Muscle layer of duodenum (tissue), 2 donors: ENCODE data around the gene SERPINH1.
"Not testable (repeated sequence)": the region's sequence is repeated elsewhere in the genome, so short reads cannot be mapped to it uniquely, and the experiment has no call there.

Source experiments
- H3K27ac ChIP-seq: one replicate; pipeline ENCODE4 v1.7.0; 2013; ENCODE audit warnings: mild to moderate bottlenecking, low read length
- H3K27me3 ChIP-seq: one replicate; pipeline ENCODE4 v1.7.0; 2013; ENCODE audit warnings: low read depth, mild to moderate bottlenecking, control low read depth, low read length
- H3K36me3 ChIP-seq, 2 donors: one replicate each; pipeline ENCODE4 v1.7.0; 2013; ENCODE audit warnings: low read length in 2 of 2, control low read depth in 1 of 2, mild to moderate bottlenecking in 1 of 2; ENCODE audit not compliant: insufficient read depth in 2 of 2, control insufficient read depth in 1 of 2
- H3K4me1 ChIP-seq, 2 donors: one replicate each; pipeline ENCODE4 v1.7.0; 2013; ENCODE audit warnings: low read length in 2 of 2, mild to moderate bottlenecking in 2 of 2, control low read depth in 1 of 2, moderate library complexity in 1 of 2; ENCODE audit not compliant: insufficient read depth in 2 of 2, control insufficient read depth in 1 of 2
- H3K4me3 ChIP-seq, 2 donors: one replicate each; pipeline ENCODE4 v1.7.0; 2013; ENCODE audit warnings: low read length in 2 of 2, low read depth in 1 of 2, mild to moderate bottlenecking in 1 of 2
- H3K9me3 ChIP-seq, 2 donors: one replicate each; pipeline ENCODE4 v1.7.0; 2013; ENCODE audit warnings: low read length in 2 of 2, control low read depth in 1 of 2, mild to moderate bottlenecking in 1 of 2; ENCODE audit not compliant: control insufficient read depth in 1 of 2
- donor health status: healthy.

The SERPINH1 gene

DNA sequence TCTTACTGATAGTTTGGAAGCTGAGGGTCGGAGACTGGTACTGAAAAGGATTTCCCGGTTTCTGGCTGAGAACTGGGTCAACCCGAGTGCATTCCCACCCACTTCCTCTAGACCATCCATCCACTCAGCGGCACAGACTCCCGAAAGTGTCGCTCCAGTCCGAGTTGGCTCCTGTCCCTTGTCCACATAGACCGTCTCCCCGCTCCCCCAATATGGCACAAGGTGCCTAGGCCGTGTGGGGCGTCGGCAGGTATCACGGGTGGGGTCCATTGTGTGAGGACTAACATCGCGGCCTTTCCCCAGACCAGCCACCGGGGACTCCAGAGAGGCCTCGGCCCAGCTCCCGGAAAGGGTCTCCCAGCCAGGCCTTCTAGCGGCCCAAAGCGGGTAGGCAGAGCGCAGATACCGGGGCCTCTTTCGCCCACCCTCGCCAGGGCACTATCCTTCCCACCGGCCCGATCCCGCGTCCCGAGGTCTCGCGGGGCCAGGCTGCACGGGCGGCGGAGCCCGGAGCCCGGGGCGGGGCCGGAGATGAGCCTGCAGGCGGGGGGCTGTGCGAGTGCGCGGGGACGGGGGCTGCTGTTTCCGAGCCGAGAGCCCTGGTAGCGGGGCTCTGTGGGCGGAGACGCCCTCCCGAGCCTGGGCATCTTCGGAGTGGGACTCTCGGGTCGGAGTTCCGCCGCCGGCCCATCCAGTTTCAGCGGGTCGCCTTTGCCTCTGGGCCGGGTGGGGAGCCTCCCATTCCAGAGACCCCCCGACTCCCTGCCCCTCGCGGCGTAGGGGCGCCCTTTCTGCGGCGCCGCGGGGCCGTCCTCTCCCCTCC lies 21.1 kb downstream of the SERPINH1 start:
- peak overlapping the region; percentile 73 for H3K27ac ChIP-seq
- peaks cover 3 to 8% of the 10 kb centered on the region in 2 donors for H3K4me1 ChIP-seq
- no peaks in the 10 kb centered on the region for H3K36me3 ChIP-seq
- no peaks in the 10 kb centered on the region for H3K9me3 ChIP-seq
- H3K4me3 ChIP-seq = peak overlapping the region; percentile 70 to 73
- H3K27me3 ChIP-seq = no peaks in the 10 kb centered on the region

DNA sequence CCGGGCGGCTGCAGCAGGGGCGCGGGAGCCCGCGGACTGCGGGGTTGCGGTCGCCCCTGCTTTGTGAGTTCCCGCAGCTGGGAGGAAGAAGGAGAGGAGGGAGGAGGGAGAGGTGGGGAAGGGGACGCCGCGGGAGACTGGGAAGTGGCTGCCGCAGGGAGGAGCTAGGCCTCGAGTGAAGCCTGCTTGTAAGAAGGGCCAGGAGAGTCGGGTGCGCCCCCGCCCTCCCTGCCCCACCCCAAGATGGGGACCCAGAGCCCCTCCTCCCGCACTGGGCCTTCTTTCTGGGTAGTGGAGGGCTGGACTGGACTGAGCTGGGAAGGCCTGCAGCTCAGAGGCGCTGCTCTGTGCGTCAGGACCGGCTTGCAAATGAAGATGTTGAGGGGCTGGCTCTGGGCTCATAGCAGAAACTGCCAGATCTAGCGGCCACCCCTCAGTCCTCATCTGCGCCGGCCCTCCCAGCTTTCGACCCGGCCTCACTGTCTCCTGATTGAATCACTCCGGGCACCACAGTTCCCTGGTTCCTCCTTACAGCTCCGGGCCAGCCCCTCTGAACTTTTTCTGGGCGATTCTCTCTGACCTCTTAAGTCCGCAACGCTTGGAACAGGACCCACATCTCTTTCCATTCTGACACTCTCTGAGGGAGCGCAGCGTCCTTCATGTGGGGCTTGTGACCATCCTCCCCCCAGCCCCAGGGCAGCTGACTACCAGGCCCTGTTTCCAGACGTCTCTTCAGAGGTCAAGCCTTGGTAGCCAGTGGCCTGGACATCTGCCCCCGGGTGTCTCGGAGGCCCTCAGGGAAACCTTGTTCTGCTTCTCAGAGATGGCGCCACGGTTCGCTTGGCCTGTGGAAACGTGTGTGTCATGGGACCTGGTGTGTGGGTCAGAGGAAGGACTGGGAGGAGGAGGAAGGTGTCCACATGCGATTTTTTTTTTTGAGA lies 21.9 kb downstream of the SERPINH1 start:
- peak overlapping the region; percentile 70 to 73 for H3K4me3 ChIP-seq
- H3K27me3 ChIP-seq = no peaks in the 10 kb centered on the region

DNA sequence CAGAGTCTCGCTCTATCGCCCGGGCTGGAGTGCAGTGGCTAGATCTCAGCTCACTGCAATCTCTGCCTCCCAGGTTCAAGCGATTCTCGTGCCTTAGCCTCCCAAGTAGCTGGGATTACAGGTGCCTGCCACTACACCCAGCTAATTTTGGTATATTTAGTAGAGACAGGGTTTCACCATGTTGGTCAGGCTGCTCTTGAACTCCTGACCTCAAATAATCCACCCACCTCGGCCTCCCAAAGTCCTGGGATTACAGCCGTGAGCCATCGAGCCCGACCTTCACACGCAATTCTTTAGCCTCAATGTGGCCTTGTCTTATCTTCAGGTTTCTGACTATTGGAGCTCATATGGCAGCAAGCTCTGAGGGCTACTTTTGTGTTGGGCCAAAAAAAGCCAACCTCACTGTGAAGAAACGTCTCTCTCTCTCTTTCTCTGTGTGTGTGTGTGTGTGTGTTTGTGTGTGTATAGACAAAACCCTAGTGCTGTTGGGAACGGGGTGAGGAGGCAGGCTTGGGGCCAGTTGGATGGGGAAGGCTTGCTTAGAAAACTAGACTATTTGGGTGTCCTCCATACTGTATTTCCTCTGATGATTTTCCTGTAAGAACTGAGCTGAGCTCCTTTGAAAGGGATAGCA lies 22.7 kb downstream of the SERPINH1 start:
- not testable (repeated sequence) for H3K27me3 ChIP-seq, H3K9me3 ChIP-seq, H3K4me3 ChIP-seq, H3K36me3 ChIP-seq, H3K4me1 ChIP-seq
- peak overlapping the region; percentile 73 for H3K27ac ChIP-seq

More for the DNA sequence above, 21.9 kb downstream of the SERPINH1 start:
- H3K4me1 ChIP-seq = peaks cover 3 to 8% of the 10 kb centered on the region in 2 donors
- peak overlapping the region; percentile 73 for H3K27ac ChIP-seq
- no peaks in the 10 kb centered on the region for H3K9me3 ChIP-seq
- no peaks in the 10 kb centered on the region for H3K36me3 ChIP-seq

DNA sequence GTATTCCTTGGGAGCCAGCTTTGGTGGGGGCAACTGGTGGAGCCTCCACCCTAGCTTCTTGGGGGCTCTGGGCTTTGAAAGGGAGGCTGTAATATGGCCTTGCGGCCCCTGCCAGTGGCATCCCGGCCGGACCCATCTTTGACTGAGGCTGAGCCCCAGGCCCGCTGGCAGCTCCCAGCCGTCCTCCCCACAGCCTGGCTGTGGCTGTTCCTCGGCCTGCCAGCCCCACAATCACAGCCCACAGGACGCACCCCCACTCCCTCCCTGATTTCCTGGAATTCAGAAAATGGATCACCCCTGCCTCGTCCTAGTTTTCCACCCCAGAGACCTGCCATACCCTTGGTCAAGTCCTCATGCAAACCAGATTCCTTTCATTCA lies 23.2 kb downstream of the SERPINH1 start:
- Histone ChIP-seq H3K27me3 (no peaks in the 10 kb centered on the region), H3K4me1 (peaks cover 3 to 8% of the 10 kb centered on the region in 2 donors), H3K36me3 (no peaks in the 10 kb centered on the region), H3K4me3 (no peak overlapping the region), H3K9me3 (no peaks in the 10 kb centered on the region), H3K27ac (no peak overlapping the region)

DNA sequence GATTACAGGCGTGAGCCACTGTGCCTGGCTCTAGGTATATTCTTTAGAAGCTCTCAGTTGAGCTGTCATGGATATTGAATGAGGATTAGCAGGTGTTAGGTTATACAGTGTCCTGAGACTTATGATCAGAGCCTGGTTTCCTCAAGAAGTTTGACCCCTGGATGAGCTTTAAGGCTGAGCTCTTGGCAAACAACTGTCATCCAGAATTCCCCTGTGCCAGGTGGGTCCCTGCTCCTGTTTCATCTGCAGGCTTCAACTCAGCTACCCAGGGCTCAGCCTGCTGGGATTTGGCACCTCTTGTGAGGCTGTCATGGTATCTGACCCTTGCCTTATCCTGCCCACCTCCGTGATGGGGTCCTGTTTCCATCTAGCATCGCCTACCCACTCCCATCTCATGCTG lies 24.3 kb downstream of the SERPINH1 start:
- Histone ChIP-seq H3K27me3 (no peaks in the 10 kb centered on the region), H3K36me3 (no peaks in the 10 kb centered on the region), H3K9me3 (no peaks in the 10 kb centered on the region), H3K27ac (no peak overlapping the region), H3K4me3 (no peak overlapping the region), H3K4me1 (peaks cover 3 to 8% of the 10 kb centered on the region in 2 donors)

DNA sequence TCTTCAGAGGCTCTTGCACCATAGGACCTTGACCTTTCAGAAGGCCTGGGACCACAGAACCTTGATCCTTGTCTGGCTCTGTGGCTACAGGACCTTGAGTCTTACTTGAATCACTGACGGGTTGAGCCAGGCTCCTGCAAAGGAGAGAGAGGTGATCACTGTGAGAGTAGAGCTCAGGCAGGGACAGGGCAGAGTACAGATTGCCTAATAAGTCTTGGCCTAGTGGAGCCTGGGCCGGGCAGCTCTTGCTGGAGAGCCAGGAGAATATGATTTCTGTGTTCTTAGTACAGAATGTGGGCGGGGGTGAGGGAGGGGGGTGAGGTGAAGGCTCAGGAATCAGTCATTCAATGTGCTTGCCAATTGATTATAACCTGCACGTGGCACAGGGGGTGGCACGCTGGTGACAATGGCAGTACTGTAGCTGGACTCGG lies 26.0 kb downstream of the SERPINH1 start:
- peaks cover 3 to 4% of the 10 kb centered on the region in 2 donors for H3K4me1 ChIP-seq
- no peaks in the 10 kb centered on the region for H3K27me3 ChIP-seq
- no peak overlapping the region for H3K4me3 ChIP-seq
- no peaks in the 10 kb centered on the region for H3K9me3 ChIP-seq
- no peaks in the 10 kb centered on the region for H3K36me3 ChIP-seq
- H3K27ac ChIP-seq = no peak overlapping the region

DNA sequence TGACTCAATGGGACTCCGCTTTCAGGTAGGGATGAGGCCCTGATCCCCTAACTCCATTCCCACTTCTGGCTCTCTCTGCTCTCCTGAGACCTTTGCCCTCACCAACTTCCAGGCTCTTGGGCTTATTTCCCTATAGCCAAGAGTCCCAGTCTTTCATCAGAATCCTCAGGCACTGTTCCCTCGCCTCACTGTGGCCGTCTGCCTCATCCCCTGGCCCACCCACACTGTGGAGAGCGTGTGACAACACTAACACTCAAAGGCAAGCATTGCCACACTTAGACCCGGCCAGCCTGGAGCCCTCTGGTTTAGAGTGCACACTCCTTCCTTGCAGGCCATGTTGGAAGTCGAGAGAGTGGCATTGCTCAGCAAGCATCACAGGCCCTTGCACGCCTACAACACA lies 27.0 kb downstream of the SERPINH1 start:
- peaks cover 3 to 14% of the 10 kb centered on the region in 2 donors for H3K4me1 ChIP-seq
- no peak overlapping the region for H3K27ac ChIP-seq
- no peak overlapping the region for H3K4me3 ChIP-seq

DNA sequence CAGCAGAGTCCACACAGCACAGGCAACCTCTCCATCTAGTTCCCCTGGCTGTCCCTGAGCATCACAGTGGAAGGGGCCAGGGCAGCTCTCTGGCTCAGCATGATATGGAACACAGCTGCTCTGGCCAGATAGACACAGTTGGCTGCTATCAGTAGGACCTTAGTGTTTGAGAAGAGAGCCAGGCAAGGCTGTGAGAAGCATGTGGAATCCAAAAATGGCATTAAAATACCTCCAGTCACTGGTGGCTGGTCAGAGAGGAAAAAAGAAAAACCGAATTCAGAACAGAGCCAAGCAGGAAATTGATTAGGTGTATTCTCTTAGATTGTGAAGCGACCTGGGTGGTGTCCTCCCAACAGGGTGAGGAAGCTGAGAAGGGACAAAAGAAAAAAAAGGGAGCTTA lies 27.9 kb downstream of the SERPINH1 start:
- Histone ChIP-seq H3K27ac (no peak overlapping the region), H3K9me3 (no peaks in the 10 kb centered on the region)

More for the DNA sequence above, 27.0 kb downstream of the SERPINH1 start:
- no peaks in the 10 kb centered on the region for H3K36me3 ChIP-seq
- H3K27me3 ChIP-seq = no peaks in the 10 kb centered on the region
- H3K9me3 ChIP-seq = no peaks in the 10 kb centered on the region

DNA sequence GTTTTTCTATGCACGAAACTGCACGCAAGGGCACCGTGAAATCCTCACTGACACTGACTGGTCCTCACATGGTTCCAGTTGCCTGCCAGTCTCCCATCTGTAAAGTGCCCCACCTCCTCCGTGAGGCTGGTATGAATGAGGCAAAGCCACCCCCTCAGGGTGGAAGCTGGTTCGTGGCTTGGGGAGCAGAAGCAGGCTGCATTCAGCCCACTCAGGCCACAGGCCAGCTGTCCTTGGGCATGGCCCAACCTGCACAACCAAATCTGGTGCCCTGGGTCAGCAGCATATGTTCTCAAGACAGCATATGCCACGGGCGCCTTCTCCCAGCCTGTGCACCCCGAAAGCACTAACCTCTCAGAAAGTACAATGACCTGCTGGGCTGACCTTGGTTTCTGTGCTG lies 29.3 kb downstream of the SERPINH1 start:
- no peak overlapping the region for H3K27ac ChIP-seq
- H3K36me3 ChIP-seq = no peaks in the 10 kb centered on the region
- no peaks in the 10 kb centered on the region for H3K27me3 ChIP-seq
- H3K9me3 ChIP-seq = no peaks in the 10 kb centered on the region
- H3K4me1 ChIP-seq = peaks cover 0 to 20% of the 10 kb centered on the region in 2 donors
- H3K4me3 ChIP-seq = no peak overlapping the region

More for the DNA sequence above, 27.9 kb downstream of the SERPINH1 start:
- Histone ChIP-seq H3K4me3 (no peak overlapping the region), H3K4me1 (peaks cover 3 to 20% of the 10 kb centered on the region in 2 donors), H3K36me3 (no peaks in the 10 kb centered on the region), H3K27me3 (no peaks in the 10 kb centered on the region)

DNA sequence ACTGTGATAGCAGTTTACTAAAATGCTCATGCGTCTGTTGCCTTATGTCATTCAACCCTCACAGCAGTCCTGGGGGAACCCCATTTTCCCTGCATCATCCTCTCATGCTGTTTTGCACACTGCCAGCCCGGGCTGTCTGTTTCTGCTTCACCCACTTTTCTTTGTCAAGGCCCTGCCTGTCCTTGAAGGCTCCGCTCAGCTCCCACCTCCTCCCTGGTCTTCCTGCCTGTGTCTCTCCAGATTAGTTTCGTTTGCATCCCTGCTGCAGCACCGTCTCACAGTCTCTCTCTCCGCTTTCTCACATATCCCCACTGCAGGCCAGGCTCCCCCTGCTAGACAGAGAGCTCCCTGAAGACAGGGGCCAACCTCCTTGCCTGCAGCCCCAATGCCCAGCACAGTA lies 29.9 kb downstream of the SERPINH1 start:
- Histone ChIP-seq H3K4me3 (no peak overlapping the region), H3K27ac (no peak overlapping the region), H3K27me3 (no peaks in the 10 kb centered on the region), H3K36me3 (no peaks in the 10 kb centered on the region), H3K9me3 (no peaks in the 10 kb centered on the region), H3K4me1 (peaks cover 0 to 20% of the 10 kb centered on the region in 2 donors)

DNA sequence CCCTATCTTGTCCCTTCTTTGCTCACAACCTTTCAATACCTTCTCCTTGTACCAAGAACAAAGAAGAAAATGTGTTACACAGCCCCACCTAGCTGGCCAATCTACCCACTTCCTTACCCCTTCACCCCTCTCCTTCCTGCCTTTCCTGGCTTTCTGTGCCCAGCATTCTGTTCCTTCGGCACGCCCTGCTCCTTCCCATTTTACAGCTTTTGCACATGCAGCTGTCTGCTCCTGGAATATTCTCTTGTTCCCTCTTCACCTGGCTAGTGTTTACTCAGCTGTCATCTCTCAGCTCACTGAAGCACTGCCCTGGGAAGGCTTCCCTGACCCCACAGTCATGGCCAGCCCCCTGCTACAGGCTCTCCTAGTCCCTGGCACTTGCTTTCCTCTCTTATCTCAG lies 30.7 kb downstream of the SERPINH1 start:
- no peaks in the 10 kb centered on the region for H3K27me3 ChIP-seq
- H3K27ac ChIP-seq = no peak overlapping the region
- no peaks in the 10 kb centered on the region for H3K9me3 ChIP-seq
- peaks cover 0 to 20% of the 10 kb centered on the region in 2 donors for H3K4me1 ChIP-seq
- H3K4me3 ChIP-seq = no peak overlapping the region
- H3K36me3 ChIP-seq = no peaks in the 10 kb centered on the region
